GM21367 (cell line): ENCODE results near the gene NAP1L2.
A peak's percentile ranks its signal among the peaks of the same experiment; 100 is the strongest.
"Not testable (repeated sequence)": the region's sequence is repeated elsewhere in the genome, so short reads cannot be mapped to it uniquely, and the experiment has no call there.

ENCODE experiments used
- ATAC-seq: cut with Tn5 transposase; IDR thresholded peaks from one replicate; pipeline ENCODE4 v1.9.1; 2021; ENCODE audit not compliant: unreplicated experiment

Gene NAP1L2, protein sequence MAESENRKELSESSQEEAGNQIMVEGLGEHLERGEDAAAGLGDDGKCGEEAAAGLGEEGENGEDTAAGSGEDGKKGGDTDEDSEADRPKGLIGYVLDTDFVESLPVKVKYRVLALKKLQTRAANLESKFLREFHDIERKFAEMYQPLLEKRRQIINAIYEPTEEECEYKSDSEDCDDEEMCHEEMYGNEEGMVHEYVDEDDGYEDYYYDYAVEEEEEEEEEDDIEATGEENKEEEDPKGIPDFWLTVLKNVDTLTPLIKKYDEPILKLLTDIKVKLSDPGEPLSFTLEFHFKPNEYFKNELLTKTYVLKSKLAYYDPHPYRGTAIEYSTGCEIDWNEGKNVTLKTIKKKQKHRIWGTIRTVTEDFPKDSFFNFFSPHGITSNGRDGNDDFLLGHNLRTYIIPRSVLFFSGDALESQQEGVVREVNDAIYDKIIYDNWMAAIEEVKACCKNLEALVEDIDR

DNA sequence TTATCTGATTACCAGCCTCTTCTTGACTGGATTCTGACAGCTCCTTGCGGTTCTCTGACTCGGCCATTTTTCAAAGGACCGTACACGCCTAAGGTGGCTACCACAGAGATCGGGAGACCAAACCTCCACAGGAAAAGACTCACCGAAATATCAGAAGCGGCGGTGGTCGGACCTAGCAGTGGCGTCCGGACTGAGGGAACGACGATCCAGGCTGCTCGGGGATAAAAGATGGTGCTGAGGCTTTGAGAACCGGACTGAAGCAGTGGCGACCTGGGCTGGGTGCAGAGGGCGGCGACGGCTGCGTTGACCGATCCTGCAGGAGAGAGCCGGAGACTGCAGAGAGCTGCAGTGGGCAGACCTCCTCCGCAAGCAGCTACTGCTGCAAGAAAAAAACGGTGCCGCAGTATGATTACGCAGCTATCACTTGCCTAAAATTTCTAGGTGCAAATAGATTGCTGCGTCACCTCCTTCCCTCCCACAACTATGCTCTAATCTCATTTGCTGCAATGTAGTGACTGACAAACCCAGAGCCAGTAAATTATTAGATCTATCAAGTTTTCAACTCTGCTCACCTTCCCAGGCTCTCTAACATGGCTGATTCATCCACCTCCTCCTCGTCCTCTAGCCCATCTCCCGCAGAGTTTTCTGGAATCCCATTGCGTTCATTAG is at the start of gene NAP1L2:
Gene NAP1L2 (minus strand): TSS at position 426 of the 669 bp plus-strand sequence. CDS start 359 bp downstream, at position 67.
- ATAC-seq: peak; percentile 91

DNA sequence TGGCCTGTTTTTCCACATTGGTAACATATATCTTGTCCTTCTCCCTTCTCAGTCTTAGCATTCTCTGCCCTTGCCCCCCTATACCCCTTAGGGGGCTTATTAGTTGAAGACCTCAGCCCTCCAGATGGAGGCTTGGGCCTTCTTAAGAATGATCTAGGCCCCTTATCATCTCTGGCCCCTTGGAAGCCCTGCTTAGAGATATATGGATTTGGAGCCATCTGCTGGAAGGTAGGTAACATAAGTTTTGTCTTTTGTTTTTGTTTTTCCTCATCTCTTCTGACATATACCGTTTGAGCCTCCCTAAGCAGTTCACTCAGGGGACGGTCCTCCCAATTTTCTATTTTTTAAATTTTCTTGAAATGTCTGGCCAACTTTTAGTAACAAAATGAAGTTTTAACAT is 48.3 kb upstream of the NAP1L2 start:
- ATAC-seq: no peak

DNA sequence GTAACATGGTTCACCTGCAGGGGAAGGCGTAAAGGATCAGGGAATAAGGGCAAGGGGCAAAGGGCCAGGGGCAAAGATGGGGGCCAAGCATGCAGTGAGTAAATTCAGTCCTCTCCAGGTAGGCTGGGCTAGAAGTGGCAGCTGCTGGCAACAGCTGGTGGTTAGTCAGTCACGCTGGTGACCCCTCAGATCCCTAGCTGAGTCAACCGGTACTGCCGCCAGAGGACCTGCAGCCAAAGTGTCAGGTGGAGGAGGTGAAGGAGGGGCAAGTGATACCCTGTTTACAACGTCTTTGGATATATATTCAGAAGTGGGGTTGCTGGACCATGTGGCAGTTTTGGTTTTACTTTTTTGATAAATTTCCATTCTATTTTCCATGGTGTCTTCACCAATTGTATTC is 24.6 kb upstream of the NAP1L2 start:
- no peak for ATAC-seq

DNA sequence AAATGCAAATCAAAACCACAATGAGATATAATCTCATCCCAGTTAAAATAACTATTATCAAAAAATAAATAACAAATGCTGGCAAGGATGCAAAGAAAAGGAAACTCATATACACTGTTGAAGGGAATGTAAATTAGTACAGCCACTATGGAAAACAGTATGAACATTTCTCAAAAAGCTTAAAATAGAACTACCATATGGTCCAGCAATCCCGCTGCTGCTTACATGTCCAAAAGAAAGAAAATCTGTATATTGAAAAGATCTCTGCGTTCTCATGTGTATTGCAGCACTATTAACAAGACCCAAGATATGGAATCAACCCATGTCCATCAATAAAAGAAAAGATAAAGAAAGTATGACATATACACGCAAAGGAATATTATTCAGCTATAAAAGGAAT is 3.0 kb upstream of the NAP1L2 start:
- ATAC-seq: no peak

DNA sequence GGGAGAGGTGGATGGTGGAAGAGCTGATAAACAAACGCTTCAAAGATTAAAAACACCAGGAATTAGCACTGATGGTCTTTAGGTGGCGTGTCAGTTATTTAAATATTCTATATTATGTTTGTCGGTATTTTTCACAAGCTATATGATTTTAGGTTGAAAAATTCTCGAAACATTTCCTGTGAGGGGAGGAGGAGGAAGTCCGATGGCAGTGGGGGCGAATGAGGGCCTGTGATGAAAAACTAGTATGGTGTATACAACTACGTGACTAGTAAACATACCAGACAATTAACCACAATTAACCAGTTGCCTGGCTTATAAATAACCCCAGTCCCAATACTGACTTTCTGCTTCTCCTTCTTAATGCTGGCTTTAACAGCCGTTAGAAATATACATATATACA is 595 bp upstream of the NAP1L2 start:
- no peak for ATAC-seq

DNA sequence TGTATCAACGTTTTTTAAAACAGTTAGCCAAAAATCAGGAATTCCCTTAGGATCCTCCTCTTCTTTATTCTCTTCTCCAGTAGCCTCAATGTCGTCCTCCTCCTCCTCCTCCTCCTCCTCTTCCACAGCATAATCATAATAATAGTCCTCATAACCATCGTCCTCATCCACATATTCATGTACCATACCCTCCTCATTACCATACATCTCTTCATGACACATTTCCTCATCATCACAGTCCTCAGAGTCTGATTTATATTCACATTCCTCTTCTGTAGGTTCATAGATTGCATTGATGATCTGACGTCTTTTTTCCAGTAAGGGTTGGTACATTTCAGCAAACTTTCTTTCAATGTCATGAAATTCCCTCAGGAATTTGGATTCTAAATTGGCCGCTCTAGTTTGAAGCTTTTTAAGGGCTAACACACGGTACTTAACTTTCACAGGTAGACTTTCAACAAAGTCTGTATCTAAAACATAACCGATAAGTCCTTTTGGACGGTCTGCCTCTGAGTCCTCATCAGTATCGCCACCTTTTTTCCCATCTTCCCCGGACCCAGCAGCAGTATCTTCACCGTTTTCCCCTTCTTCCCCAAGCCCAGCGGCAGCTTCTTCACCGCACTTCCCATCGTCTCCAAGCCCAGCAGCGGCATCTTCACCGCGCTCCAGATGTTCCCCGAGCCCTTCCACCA is 771 bp downstream of the NAP1L2 start:
- no peak for ATAC-seq

DNA sequence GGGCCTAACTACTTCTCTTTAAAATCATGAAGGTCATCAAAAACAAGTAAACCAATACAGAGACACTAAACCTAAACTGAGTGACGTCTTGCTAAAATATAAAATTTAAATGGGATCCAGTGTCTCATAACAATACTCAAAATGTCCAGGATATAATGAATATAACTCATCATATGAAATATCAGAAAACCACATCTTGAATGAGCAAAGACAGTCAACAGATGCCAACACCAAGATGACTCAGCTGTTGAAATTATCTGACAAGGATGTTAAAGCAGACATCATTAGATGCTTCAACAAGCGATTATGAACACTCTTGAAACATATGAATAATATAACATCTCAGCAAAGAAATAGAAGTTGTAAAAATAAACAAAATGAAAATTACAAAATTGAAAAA is 8.3 kb downstream of the NAP1L2 start:
- ATAC-seq: no peak

DNA sequence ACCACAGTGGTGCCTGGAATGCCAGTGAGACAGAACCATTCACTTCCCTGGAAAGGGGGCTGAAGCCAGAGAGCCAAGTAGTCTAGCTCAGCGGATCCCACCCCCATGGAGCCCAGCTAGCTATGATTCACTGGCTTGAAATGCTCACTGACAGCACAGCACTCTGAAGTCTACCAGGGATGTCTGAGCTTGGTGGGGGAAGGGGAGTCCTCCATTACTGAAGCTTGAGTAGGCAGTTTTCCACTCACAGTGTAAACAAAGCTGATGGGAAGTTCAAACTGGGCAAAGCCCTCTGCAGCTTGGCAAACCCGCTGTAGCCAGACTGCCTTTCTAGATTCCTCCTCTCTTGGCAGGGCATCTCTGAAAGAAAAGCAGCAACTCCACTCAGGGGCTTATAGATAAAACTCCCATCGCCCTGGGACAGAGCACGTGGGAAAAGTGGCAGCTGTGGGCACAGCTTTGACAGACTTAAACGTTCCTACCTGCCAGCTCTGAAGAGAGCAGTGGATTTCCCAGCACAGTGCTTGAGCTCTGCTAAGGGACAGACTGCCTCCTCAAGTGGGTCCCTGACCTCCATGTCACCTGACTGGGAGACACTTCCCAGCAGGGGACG is 32.0 kb downstream of the NAP1L2 start:
- ATAC-seq: no peak

DNA sequence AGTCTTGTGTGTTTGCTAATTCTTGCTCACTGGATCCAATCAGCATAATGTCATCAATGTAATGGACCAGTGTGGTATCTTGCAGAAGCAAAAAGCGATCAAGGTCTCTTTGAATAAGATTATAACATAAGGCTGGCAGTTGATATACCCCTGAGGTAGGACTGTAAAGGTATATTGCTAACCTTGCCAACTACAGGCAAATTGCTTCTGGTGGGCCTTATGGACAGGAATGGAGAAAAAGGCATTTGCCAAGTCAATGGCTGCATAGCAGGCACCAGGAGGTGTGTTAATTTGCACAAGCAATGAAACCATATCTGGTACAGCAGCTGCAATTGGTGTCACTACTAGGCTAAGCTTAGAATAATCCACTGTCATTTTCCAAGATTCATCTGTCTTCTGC is 45.7 kb downstream of the NAP1L2 start:
- not testable (repeated sequence) for ATAC-seq
